Keratinocyte (primary cell): Measurements from ENCODE around the gene C2CD3. TPM values are rescaled to one million over a fixed set of nuclear protein-coding genes. Genes with fewer than 3 reads are reported as not detected.

Experiments used
- DNase-seq: peaks from one replicate; pipeline ENCODE4 v3.0.0-alpha.2; 2011; ENCODE audit warnings: low read depth, missing footprints, low spot score
- FAIRE-seq: peaks from 2 replicates; lab custom pipeline; 2011; peaks lifted over from hg19 to GRCh38; lab: Jason Lieb, UNC
- H2AFZ ChIP-seq: 2 replicates; pipeline ENCODE4 v1.6.0; 2012; ENCODE audit warnings: low read length, control low read depth, inconsistent platforms; ENCODE audit not compliant: control insufficient read depth
- H3K27ac ChIP-seq: 2 replicates; pipeline ENCODE4 v1.5.1; 2011; ENCODE audit warnings: low read length; ENCODE audit not compliant: control insufficient read depth, insufficient read depth
- H3K27me3 ChIP-seq: 3 replicates; pipeline ENCODE4 v1.6.0; 2011; ENCODE audit warnings: low read length; ENCODE audit not compliant: control insufficient read depth, insufficient read depth; ENCODE audit errors: extremely low read depth
- H3K36me3 ChIP-seq, 2 experiments: 2 replicates in 1 of 2; 3 replicates in 1 of 2; pipeline ENCODE4 v1.5.1; 2011; ENCODE audit warnings: low read length in 2 of 2, mild to moderate bottlenecking in 1 of 2; ENCODE audit not compliant: control insufficient read depth in 2 of 2, insufficient read depth in 2 of 2; ENCODE audit errors: extremely low read depth in 1 of 2
- H3K4me1 ChIP-seq: 3 replicates; pipeline ENCODE4 v1.5.1; 2011; ENCODE audit warnings: low read length; ENCODE audit not compliant: control insufficient read depth, insufficient read depth; ENCODE audit errors: extremely low read depth
- H3K4me2 ChIP-seq: 3 replicates; pipeline ENCODE4 v1.6.0; 2011; ENCODE audit warnings: low read depth, low read length; ENCODE audit not compliant: control insufficient read depth, insufficient read depth; ENCODE audit errors: extremely low read depth
- H3K4me3 ChIP-seq, 3 experiments: fragments of 200-600 bp in 1 of 3; sonication (generic) in 1 of 3; 2 replicates in 2 of 3; 3 replicates in 1 of 3; pipeline ENCODE4 v1.5.1; 2011 to 2016; ENCODE audit warnings: low read length in 3 of 3, mild to moderate bottlenecking in 3 of 3, control low read depth in 2 of 3, inconsistent platforms in 1 of 3, low read depth in 1 of 3, mixed read lengths in 1 of 3, mixed run types in 1 of 3, moderate library complexity in 1 of 3; ENCODE audit not compliant: control insufficient read depth in 2 of 3, insufficient read depth in 2 of 3; ENCODE audit errors: extremely low read depth in 1 of 3
- H3K79me2 ChIP-seq: 2 replicates; pipeline ENCODE4 v1.6.0; 2012; ENCODE audit warnings: low read length; ENCODE audit not compliant: control insufficient read depth, insufficient read depth
- H3K9ac ChIP-seq: 3 replicates; pipeline ENCODE4 v1.6.0; 2011; ENCODE audit warnings: low read length; ENCODE audit not compliant: control insufficient read depth, insufficient read depth; ENCODE audit errors: extremely low read depth
- H3K9me1 ChIP-seq: 3 replicates; pipeline ENCODE4 v1.6.0; 2011; ENCODE audit warnings: low read length; ENCODE audit not compliant: control insufficient read depth, insufficient read depth; ENCODE audit errors: extremely low read depth
- H3K9me3 ChIP-seq: 2 replicates; pipeline ENCODE4 v1.5.1; 2012; ENCODE audit warnings: low read depth, low read length; ENCODE audit not compliant: control insufficient read depth
- H4K20me1 ChIP-seq: 3 replicates; pipeline ENCODE4 v1.6.0; 2011; ENCODE audit warnings: low read length; ENCODE audit not compliant: control insufficient read depth, insufficient read depth; ENCODE audit errors: extremely low read depth
- EZH2 ChIP-seq: IDR thresholded peaks from one replicate; pipeline ENCODE4 v1.6.1; 2012; ENCODE audit warnings: inconsistent platforms, mild to moderate bottlenecking, low read length, moderate library complexity
- dilution Hi-C: fragments of 300-500 bp; cut with MboI; formaldehyde crosslinking; loops from one replicate; pipeline ENCODE4 v1.7.0; 2020; ENCODE audit warnings: low sequenced_read_pairs; ENCODE audit not compliant: extremely low pct_ligation_motif_present
- polyA plus RNA-seq, 5 experiments: library from polyadenylated mRNA; depleted of rRNA in 3 of 5; stranded (reverse) in 3 of 5; stranded (forward) in 1 of 5; unstranded in 1 of 5; fragments of >200 nt; gene quantifications; 1 replicate in 1 of 5; 2 replicates in 3 of 5; 3 replicates in 1 of 5; pipeline versions ENCODE4 v1.2.1 to v1.2.3, GENCODE V29; 2011 to 2012; ENCODE audit warnings: missing spikeins in 2 of 5, low read depth in 1 of 5, low replicate concordance in 1 of 5
- TF ChIP-seq, protein P1 (sequence below), 3 experiments: IDR thresholded peaks in 1 of 3; conservative IDR thresholded peaks in 1 of 3; optimal IDR thresholded peaks in 1 of 3; 2 replicates in 2 of 3; 3 replicates in 1 of 3; pipeline versions ENCODE3 to v1.5.1; 2011; ENCODE audit warnings: low read length in 3 of 3, mild to moderate bottlenecking in 3 of 3, moderate library complexity in 2 of 3, control low read depth in 1 of 3, inconsistent platforms in 1 of 3; ENCODE audit not compliant: insufficient read depth in 2 of 3; ENCODE audit errors: extremely low read depth in 1 of 3

Gene C2CD3
- polyA plus RNA-seq, 1 donor (not counting 4 experiments of a cell fraction or from before 2014, with no cell fraction given): 9.8 TPM

DNA sequence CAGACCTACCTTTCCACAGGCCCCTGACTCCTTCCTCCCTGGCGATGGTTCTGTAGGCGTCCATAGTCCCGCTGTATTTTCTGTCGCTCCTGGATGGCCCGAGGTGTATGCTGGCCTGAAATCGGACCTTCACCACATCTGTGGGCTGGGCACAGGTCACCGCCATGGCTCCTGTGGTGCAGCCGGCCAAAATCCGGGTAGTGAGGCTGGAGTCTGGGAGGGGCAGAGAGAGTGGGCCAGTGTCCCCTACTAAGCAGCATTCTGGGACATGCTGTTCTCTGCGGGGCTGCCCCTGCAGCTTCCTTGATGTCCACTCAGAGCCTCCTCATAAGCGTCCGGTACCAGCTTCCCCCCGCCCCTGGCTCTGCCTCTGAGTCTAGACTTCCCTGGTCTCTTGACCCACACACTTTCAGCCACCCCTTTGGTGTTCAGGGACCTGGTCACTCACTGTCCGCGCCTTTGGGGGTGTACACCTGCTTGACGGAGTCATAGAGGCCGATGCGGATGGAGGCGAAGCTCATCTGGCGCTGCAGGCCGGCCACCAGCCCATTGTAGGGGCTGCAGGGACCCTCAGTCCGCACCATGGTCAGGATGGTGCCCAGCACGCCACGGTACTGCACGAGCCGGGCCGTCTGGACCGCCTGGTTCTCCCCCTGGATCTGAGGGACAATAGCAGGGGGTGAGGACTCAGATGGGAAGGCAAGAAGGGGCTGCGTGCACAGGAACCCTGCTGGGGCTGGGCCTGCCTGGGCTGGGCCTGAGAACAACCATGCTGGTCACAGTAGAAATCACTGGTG, 164.9 kb downstream of the C2CD3 start:
- Histone ChIP-seq H4K20me1 (no peaks in the 10 kb centered on the region), H3K27me3 (no peaks in the 10 kb centered on the region), H3K27ac (no peak overlapping the region), H2AFZ (no peak overlapping the region), H3K4me2 (no peak overlapping the region), H3K4me3 (no peak overlapping the region), H3K4me1 (no peaks in the 10 kb centered on the region), H3K9me1 (no peaks in the 10 kb centered on the region), H3K9ac (no peak overlapping the region), H3K9me3 (no peaks in the 10 kb centered on the region), H3K36me3 (peaks cover 0 to 4% of the 10 kb centered on the region in 2 experiments), H3K79me2 (no peaks in the 10 kb centered on the region)
- dilution Hi-C loops: no loop called here
- TF ChIP-seq, protein P1, sequence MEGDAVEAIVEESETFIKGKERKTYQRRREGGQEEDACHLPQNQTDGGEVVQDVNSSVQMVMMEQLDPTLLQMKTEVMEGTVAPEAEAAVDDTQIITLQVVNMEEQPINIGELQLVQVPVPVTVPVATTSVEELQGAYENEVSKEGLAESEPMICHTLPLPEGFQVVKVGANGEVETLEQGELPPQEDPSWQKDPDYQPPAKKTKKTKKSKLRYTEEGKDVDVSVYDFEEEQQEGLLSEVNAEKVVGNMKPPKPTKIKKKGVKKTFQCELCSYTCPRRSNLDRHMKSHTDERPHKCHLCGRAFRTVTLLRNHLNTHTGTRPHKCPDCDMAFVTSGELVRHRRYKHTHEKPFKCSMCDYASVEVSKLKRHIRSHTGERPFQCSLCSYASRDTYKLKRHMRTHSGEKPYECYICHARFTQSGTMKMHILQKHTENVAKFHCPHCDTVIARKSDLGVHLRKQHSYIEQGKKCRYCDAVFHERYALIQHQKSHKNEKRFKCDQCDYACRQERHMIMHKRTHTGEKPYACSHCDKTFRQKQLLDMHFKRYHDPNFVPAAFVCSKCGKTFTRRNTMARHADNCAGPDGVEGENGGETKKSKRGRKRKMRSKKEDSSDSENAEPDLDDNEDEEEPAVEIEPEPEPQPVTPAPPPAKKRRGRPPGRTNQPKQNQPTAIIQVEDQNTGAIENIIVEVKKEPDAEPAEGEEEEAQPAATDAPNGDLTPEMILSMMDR (optimal IDR thresholded peaks at IDR 0.05 in 1 of 3, IDR thresholded peaks at IDR 0.05 in 1 of 3, conservative IDR thresholded peaks at IDR 0.05 in 1 of 3; ENCODE audit: extremely low read depth in 1 of 3, insufficient read depth in 2 of 3, low read length in 3 of 3): no peak
- TF ChIP-seq EZH2: no peak
- DNase-seq (no peak), FAIRE-seq (no peak)

DNA sequence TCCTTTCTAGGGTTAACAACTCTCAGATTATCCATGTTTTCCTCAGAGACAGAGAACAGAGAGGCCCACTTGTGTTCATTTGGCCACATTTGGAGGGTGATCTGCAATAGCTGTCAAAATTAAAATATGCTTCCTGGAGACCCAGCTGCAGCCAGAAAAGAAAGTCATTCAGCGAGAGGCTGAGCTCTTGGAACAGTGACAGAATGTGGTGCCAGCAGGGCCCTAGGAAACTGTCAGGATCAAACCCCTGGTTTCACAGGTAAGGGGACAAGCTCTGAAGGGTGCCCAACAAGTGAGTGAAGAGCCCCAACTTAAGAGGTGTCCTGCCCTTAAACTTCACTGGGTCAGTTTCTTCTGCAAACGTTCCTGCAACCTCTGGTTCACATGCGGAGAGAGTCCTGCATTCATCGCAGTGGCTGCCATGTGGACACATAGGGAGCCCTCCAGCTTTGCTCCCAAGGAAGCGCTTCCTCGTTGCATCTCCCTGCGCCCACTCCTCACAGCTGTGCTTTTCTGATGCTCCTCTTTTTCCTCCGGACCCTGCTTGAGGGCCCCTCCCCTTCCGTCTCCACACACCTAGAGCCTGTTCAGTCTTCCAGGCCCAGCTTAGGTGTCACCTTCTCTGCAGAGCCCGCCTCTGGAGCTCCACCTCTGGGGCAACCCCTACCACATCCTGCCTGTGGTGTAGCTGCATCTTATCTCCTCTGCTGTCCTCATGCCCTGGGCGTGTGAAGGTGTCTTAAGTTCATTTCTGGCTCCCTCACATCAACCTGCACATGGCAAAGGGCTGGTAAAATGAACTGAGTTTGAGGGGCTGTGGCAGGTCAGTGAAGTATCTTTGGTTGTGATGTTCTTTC, 165.8 kb downstream of the C2CD3 start:
- Histone ChIP-seq H3K9me3 (no peaks in the 10 kb centered on the region), H4K20me1 (no peaks in the 10 kb centered on the region), H3K27me3 (no peaks in the 10 kb centered on the region), H3K4me1 (no peaks in the 10 kb centered on the region), H3K9me1 (no peaks in the 10 kb centered on the region), H3K36me3 (peaks cover 0 to 4% of the 10 kb centered on the region in 2 experiments), H2AFZ (no peak overlapping the region), H3K4me2 (no peak overlapping the region), H3K4me3 (no peak overlapping the region), H3K79me2 (no peaks in the 10 kb centered on the region), H3K27ac (no peak overlapping the region), H3K9ac (no peak overlapping the region)
- dilution Hi-C loops: no loop called here
- TF ChIP-seq, protein P1 (optimal IDR thresholded peaks at IDR 0.05 in 1 of 3, IDR thresholded peaks at IDR 0.05 in 1 of 3, conservative IDR thresholded peaks at IDR 0.05 in 1 of 3; ENCODE audit: extremely low read depth in 1 of 3, insufficient read depth in 2 of 3, low read length in 3 of 3): no peak
- TF ChIP-seq EZH2: no peak
- DNase-seq: no peak
- FAIRE-seq: no peak
